Measurements from ENCODE around the gene FDXACB1. TPM values are rescaled to one million over a fixed set of nuclear protein-coding genes. Genes with fewer than 3 reads are reported as not detected.

FDXACB1 gene
- polyA plus RNA-seq, 1 experiment = 0.81 TPM

GRCh38 chr11:111912535-111912934, 33.6 kb upstream of the FDXACB1 start, which contains the start of gene HSPB2:
TSS of gene HSPB2 (plus strand) at chr11:111912734. CDS start at chr11:111912830, 96 bp downstream.
- Histone ChIP-seq H3K36me3 (ENCODE audit: control insufficient read depth, insufficient read depth, low read length) (peaks cover 1% of the 10 kb centered on the region; the same call in 1 of the 2 replicates), H3K4me3 (ENCODE audit: low read depth, low read length) (peak within 1 kb of the TSS; percentile 46), H3K27me3 (ENCODE audit: control insufficient read depth, insufficient read depth, low read length) (no peaks in the 10 kb centered on the region)
- ChIA-PET POLR2A (no interaction called here), CTCF (interaction anchor here (1.2 kb wide), 1 partner anchor 14 kb away, joined by 7 read pairs; no protein-coding TSS in a partner anchor)
- TF ChIP-seq CTCF (IDR thresholded peaks at IDR 0.05; ENCODE audit: insufficient read depth, low read depth, low read length) = no peak
- no peak for DNase-seq (ENCODE audit: low read depth)

- TF ChIP-seq CTCF (IDR thresholded peaks at IDR 0.05; ENCODE audit: insufficient read depth, low read depth, low read length) = no peak
- peak; percentile 96 for DNase-seq (ENCODE audit: low read depth)
- ChIA-PET CTCF (interaction anchor here (0.8 to 2.2 kb wide), 5 partner anchors 10 to 70 kb away, joined by 3 to 8 read pairs (median 3); no protein-coding TSS in a partner anchor), POLR2A (no interaction called here)
- Histone ChIP-seq H3K4me3 (ENCODE audit: low read depth, low read length) (peak within 1 kb of the TSS; percentile 46), H3K27me3 (ENCODE audit: control insufficient read depth, insufficient read depth, low read length) (no peaks in the 10 kb centered on the region), H3K36me3 (ENCODE audit: control insufficient read depth, insufficient read depth, low read length) (peaks cover 1% of the 10 kb centered on the region; the same call in 1 of the 2 replicates)
These were observed 32.8 kb upstream of the FDXACB1 start, which contains the start of gene CRYAB for GRCh38 chr11:111911563-111912401. TSS of gene CRYAB (minus strand) at chr11:111911770. CDS start at chr11:111911724, 46 bp downstream.

- Histone ChIP-seq H3K4me3 (ENCODE audit: low read depth, low read length) (0 out of 2 replicates have a peak overlapping the region, but pooled peaks have one; percentile 0), H3K27me3 (ENCODE audit: control insufficient read depth, insufficient read depth, low read length) (no peaks in the 10 kb centered on the region), H3K36me3 (ENCODE audit: control insufficient read depth, insufficient read depth, low read length) (peaks cover 1% of the 10 kb centered on the region; the same call in 1 of the 2 replicates)
- POLR2A ChIA-PET = no interaction called here
- TF ChIP-seq CTCF (IDR thresholded peaks at IDR 0.05; ENCODE audit: insufficient read depth, low read depth, low read length) = no peak
- CTCF ChIA-PET = interaction anchor here (0.8 to 2.2 kb wide), 8 partner anchors 9 to 71 kb away, joined by 3 to 8 read pairs (median 3); no protein-coding TSS in a partner anchor
- no peak for DNase-seq (ENCODE audit: low read depth)
These were observed 32.0 kb upstream of the FDXACB1 start for GRCh38 chr11:111910676-111911562.

GRCh38 chr11:111909378-111909777, 30.4 kb upstream of the FDXACB1 start:
- TF ChIP-seq CTCF (IDR thresholded peaks at IDR 0.05; ENCODE audit: insufficient read depth, low read depth, low read length) = no peak
- no peaks in the 10 kb centered on the region for H3K27me3 ChIP-seq (ENCODE audit: control insufficient read depth, insufficient read depth, low read length)
- ChIA-PET CTCF (interaction anchor here (1.4 kb wide), 1 partner anchor 8 kb away, joined by 4 read pairs; no protein-coding TSS in a partner anchor), POLR2A (interaction anchor here (0.6 kb wide), 1 partner anchor 27 kb away, joined by 4 read pairs; no protein-coding TSS in a partner anchor)
- DNase-seq (ENCODE audit: low read depth) = no peak
- H3K36me3 ChIP-seq (ENCODE audit: control insufficient read depth, insufficient read depth, low read length) = peaks cover 1% of the 10 kb centered on the region; the same call in 1 of the 2 replicates
- H3K4me3 ChIP-seq (ENCODE audit: low read depth, low read length) = no peak overlapping the region
